Measurements from ENCODE around the gene NCAPD3.
"Not testable (repeated sequence)": the region's sequence is repeated elsewhere in the genome, so short reads cannot be mapped to it uniquely, and the experiment has no call there.

NCAPD3 gene

DNA sequence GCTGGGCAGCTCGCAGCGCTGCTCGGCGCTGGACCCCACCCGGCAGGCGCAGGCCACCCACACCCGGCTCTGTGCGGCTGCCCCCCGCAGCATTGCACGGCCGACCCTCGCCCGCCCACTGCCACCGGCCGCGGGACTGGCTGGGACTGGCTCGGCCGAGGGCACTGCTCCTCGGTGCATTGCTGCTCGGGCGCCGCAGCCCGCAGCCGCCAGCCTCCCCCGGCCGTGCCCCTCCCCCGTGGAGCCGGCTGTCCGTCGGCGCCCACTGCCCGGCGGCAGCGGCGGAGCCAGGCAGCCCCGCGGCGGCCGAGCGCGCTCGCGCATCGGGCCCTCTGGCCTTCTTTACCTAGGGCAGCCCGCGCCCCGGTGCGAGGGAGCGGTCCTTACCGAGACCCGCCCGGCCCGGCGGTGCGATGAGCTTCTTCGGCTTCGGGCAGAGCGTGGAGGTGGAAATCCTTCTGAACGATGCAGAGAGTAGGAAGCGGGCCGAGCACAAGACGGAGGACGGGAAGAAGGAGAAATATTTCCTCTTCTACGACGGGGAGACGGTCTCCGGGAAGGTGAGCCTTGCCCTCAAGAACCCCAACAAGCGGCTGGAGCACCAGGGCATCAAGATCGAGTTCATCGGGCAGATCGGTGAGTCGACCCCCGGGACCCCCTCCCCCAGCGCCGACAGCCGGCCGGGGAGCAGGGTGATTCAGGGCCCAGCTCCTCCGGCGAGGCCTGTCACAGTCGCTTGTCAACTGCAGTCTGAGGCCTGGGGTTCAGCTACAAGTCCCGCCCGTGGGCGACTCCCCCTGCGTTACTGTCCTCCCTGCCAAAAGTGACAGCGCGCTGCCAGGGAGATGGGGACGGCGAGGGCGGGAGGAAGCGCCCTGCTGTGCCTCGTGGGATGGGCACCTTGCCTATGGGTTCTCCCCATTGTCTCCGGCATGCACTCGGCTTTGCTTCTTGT, 1.2 kb upstream of the NCAPD3 start:
- DNase-seq = peak in 1 of 2 experiments; percentile 44

DNA sequence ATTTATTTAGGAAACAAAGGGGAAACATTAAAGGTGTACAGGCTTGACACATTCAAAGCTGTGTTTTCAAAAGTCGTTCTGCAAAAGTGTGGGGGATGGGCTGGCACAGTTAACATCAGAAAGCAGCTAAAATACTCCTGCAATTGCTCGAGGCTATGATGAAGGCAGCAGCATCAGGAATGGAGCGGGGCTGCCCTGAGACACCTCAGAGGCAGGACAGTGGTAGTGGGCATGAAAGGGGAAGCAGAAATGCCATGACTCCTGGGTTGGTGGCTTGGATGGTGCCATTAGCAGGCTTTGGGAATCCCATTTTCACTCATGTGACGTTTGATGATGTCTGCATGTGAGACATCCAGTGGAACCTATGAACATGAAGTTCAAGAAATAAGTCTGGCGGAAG, 646 bp downstream of the NCAPD3 start:
- no peak for DNase-seq

DNA sequence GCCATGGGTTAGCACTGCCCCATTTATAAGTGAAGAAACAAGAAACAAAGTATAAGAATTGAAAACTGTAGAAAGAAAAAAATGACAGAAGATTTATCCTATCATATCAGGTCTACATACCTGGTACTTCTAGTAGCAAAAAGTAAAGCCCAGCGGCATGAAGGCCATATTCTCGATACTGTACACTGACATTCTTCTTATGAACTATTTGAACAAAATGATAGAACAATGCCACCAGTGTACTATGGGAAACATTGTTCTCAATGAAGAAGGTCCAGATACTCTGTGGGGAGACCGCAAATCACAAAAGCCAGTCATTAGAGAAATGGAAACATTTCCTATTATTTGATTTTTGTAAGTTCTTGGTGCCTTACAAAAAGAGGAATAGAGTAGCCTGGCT, 7.0 kb downstream of the NCAPD3 start:
- no peak for DNase-seq

DNA sequence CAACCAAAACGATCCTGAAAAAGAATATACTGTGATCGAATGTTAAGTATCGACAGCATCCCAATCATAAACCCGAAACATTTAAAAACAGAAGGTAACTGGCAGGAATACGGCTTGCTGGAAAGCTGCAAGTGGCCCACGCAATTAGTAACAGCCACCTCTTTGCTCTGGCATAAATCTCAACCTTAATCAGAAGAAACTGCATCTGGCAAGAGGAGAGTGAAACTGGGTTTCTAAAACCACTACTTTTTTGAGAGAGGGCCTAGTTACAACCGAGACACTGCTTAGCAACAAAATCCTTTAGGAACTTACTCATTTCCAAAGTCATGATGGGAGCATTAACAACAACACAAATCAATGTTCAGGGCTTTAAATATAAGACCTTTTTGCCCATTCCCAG, 7.9 kb downstream of the NCAPD3 start:
- no peak for DNase-seq

DNA sequence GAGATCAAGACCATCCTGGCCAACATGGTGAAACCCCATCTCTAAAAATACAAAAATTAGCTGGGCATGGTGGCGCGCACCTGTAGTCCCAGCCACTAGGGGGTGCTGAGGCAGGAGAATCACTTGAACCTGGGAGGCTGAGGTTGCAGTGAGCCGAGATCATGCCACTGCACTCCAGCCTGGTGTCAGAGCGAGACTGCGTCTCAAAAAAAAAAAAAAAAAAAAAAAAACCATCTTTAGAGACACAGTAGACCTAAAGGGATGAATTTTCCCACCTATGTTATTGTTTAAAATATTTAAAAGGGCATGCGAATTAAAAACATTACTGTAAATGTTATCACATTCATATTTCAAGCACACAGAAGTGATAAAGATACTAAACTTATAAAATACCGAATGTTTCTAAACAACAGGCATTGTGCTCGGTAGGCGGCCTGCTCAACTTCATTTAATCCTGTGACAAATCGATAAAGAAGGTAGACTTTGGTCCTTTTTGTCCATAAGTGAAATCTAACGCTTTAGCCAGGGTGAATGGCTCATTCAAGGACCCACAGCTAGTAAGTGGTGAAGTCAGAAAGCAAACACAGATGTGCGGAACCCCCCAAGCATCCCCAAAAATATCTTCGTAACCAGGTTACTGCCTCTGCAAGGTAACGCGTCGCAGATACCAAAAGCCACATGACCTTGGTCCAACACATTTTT, 16.1 kb downstream of the NCAPD3 start:
- DNase-seq = peak in 1 of 2 experiments; percentile 39

DNA sequence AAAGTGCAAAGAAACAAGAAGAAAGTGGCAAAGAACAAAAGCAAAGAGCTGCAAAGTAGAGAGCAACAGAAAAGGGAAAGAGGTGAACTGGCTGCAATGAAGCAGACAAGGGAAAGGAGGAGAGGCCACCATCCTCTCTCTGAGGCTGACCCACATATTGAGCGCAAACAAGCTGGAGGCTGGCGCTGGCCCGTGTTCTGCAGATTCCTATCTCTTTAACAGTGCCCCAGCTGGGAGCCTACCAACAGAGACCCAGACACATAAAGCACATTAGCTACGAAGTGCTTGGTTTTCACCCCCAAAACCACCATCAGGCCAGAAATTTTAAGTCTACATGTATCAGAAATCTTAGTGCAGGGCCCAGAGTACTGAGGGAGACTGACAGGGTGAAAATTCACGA, 17.6 kb downstream of the NCAPD3 start:
- no peak for DNase-seq

DNA sequence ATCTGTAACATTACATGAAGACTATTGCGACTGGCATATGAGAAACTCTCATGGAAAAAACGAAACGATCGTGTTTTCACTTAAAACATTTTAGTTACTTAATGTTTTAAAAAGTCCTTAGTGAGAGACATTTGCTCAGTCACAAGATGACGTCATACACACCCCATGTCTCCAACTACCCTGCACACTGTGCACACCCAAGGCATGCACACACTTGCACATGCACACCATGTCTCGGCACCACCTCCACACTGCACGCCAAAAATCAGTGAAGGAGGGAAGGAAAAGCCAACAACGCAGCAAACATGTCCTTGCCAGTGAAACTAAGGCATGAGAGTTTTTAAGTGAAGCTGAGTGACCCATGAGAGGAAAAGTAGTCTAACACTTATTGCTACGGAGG, 18.0 kb downstream of the NCAPD3 start:
- no peak for DNase-seq

DNA sequence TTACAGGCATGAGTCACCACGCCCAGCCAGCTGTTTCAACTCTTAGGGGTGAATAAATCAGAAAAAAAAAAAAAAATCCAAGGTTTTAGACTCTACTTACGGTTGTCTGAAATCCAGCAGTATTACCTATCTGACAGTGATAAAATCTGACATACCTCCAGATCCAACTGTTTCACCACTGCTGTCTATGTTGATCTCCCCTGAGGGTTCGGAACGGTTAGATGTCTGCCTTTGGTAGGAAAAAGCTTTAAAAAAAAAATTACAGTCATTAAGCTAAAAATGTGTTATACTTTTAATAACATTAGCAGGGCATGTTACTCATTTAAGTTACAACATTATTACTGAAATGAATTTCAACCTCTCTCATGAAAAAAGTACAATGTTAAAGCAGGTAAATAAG, 21.1 kb downstream of the NCAPD3 start:
- DNase-seq = no peak

DNA sequence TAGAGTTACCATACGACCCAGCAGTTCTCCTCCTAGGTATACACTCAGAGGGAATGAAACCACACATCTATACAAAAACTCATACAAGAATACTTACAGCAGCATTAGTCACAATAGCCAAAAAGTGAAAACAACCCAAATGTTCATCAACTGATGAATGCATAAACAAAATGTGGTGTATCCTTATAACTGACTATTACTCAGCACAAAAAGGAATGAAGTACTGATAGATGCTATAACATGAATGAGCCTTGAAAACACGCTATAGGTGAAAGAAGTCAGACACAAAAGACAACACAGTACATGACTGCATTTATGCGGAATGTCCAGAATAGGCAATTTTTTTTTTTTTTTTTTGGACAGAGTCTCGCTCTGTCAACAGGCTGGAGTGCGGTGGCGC, 23.1 kb downstream of the NCAPD3 start:
- DNase-seq = no peak

DNA sequence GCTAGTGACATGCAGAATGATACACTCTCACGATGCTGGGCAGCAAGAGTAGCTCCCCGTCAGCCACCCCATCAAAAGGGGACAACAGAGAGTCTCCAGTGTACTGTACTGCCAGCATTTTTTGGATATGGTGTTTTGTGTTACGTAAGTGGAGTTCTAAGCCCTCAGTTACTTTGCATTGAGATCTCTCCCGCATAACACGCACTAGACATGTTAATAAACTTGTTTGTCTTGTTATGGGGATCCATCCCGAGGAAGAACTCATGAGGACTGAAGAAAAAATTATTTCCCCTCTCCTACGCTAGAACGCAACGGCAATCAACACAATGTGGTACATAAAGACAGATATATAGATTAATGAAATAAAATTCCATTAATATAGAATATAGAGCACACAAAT, 24.2 kb downstream of the NCAPD3 start:
- DNase-seq = no peak

DNA sequence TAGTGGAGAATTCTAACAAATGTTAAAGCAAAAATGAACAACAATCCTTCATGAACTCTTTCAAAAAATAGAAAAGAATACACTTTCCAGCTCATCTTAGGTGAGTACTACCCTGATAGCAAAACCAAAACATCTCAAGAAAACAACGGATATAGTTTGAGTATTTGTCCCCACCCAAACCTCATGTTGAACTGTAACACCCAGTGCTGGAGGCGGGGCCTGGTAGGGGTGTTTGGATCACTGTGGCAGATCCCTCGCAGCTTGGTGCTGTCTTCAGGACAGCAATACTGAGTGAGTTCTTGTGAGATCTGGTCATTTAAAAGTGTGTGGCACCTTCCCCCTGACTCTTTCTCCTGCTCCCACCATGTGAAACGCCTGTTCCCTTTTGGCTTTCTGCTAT, 27.0 kb downstream of the NCAPD3 start:
- DNase-seq = no peak

DNA sequence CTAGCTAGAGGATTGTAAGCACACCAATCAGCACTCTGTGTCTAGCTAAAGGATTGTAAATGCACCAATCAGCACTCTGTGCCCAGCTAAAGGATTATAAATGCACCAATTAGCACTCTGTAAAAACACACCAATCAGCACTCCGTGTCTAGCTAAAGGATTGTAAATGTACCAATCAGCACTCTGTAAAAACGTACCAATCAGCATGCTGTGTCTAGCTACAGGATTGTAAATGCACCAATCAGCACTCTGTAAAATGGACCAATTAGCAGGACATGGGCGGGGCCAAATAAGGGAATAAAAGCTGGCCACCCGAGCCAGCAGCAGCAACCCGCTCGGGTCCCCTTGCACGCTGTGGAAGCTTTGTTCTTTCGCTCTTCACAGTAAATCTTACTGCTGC, 35.7 kb downstream of the NCAPD3 start:
- not testable (repeated sequence) for DNase-seq

DNA sequence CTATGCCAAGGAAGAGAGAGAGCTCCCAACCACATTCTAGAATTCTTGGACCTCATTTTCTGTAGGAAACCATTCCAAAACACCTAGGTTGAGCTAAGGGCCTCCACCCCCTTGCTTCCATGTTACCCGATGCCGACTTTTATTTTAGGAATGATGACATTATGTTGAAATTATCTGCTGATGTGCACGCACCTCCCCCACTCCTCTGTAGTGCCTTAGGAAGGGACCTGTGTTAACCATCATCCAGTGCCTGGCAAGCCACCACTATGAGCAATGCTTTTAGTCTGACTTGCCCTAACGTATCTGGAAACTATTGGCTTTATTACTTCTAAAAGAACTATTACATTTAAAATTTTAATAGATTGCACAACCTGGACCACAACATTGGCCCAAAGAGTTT, 42.1 kb downstream of the NCAPD3 start:
- DNase-seq = no peak

DNA sequence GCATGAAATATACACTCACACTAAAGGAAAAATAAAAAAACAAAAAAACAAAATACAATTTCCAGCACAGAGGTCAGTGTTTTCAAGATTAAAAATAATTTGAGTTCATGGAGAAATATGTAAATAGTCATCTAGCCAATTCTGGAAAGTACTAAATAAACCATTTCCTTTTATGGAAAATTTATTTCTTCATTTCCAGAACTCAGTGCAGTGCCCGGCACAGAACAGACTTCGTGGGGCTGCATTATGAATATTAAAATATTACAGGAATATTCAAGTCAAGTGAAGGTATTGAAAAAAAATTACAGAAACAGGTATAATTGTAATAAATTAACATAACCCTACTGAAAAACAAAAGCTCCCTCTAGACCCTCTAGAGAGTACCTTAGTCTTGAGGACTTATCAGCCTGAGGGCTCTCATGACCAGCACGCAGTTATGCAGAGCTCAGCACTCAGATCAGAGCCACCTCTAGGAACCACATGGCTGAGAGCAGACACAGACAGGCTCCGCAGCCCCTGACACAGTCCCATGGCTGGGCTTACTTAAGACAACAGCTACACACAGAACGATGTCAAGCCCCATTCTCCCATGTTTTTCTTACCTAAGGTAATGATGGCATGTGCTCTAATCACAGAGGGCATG, 45.6 kb downstream of the NCAPD3 start:
- DNase-seq = no peak

DNA sequence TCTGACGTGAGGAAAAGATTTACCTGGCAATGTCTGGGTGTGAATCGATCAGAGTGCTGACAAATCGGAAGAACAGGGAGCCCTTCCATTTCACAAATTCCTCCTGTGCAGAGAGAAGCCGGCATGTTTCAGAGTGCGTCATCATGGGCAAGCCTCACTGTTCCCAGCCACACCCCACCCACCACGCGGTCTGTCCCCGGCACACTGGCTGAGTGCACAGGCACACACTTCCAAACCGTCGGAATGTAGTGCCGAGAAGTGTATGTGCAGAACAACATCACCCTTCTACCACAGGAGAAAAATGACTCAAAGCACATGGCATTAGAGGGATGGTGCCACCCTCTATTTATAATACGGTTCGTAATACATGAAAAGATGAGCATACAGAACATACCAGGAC, 47.5 kb downstream of the NCAPD3 start:
- no peak for DNase-seq

DNA sequence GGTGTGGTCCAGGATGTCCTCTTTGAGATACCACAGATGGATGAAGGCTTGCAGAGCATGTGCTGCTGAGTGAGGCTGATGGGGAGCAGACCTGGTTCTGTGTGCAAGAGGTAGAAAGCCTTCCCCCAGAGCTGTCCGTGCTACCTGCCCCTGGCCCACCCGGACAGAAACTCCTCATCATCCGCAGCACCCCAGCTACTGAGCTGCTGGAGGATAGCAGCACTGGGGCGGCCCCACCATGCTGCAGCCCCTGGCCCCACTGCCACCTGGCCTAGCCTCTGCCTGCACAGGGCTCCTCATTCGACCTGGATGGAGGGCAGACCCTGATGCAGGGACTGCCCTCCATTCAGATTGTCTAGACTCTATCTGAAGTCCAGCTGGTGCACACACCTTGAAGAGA, 50.5 kb downstream of the NCAPD3 start:
- no peak for DNase-seq

DNA sequence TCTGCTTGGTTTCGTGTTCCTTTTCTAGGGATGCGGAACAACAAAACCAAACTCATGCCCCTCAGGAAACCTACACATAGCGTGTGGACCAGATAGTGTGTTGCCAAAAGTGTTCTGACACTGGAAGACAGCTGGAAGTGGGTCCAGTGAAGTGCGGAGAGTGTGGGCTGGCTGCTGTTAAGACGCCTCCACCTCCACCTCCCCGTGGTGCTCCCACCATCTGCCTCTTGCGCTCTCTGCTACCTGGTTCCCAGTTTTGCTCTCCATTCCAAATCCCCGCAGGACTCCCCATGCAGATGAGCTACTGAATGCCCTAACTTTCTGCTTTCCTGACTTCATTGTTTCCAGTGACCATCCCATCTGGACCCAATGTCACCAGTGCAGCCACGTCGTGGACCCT, 51.8 kb downstream of the NCAPD3 start:
- DNase-seq = no peak

DNA sequence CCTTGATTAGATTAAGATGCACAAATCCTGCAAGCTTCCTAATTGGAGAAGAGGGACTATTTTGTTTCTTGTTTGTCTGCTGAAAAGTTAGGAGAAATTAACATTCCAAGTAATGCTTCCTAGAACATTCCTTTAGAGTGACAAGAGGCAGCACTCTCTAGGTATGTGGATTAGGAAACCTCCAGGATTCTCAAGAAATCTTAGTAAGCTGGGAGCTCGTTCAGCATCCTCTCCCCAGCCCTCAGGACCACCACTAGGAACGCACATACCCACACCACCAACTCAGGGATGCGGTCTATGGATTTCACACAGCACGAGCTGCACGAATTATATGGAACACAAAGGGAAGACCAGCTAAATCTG, 52.9 kb downstream of the NCAPD3 start:
- DNase-seq = no peak

DNA sequence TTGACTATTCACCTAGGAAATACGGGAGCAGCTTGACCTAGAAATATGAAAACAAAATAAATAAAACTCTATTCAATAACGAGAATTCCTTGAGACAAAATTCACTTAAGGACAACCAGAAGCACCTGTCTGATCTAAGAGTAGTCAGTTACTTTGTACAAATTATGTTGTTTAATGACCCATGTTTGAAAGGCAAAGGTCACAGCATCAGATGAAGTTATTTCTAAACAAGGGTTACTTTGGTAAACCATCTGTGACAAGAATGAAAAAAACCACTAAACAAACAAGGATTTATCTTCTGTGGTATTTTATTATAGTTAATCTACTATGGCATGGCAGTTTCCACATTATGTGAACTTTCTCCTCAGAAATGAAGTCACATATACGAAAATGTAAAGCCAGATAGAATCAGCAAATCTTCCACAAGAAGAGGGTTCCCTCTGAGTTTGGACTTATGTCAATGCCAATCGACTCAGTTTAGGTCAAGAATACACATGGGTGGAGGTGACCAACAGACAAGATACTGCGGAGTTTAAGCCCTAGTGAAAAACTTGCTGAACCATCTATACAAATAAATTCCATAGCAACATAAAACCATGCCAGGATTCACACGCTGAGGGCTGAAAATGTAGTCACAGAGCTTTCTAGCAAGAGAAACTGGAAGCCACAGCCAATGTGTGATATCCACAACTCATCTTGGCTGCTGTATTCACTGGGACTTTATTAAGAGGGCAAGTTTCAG, 53.4 kb downstream of the NCAPD3 start:
- DNase-seq = no peak

DNA sequence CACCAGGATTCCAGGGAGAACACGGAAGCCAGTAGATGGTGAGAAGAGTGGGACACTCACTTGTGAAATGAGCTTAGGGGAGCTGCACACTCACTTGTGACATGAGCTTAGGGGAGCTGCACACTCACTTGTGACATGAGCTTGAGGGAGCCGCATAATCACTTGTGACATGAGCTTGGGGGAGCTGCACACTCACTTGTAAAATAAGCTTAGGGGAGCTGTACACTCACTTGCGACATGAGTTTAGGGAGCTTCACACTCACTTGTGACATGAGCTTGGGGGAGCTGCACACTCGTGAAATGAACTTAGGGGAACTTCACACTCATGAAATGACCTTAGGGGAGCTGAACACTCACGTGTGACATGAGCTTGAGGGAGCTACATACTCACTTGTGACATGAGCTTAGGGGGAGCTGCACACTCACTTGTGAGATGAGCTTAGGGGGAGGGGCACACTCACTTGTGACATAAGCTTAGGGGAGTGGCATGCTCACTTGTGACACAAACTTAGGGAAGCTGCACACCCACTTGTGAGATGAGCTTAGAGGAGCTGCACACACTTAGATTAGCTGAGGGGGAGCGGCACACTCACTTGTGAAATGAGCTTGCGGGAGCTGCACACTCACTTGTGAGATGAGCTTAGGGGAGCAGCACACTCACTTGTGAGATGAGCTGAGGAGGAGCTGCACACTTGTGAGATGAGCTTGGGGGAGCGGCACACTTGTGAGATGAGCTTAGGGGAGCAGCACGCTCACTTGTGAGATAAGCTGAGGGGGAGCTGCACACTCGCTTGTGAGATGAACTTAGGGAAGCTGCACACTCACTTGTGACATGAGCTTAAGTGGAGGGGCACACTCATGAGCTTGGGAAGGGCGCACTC, 59.0 kb downstream of the NCAPD3 start:
- no peak for DNase-seq

DNA sequence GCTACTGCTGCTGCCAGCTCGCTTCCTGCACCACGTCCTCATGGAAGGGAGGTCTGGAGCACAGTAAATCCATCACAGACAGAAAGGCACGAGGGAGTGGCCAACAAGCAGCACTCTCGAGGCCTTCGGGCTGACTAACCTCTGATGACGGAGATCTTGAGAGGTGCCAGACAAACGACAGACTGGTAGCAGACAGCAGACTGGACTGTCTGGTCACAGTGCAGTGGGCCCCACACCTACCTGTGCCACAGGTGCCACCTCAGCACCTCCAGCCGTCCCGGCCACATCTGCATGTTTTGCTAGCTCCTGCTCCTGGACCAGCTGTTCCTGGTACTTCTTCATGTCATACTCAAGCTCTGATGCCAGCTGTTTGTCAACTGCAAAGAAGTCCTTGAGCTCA, 64.1 kb downstream of the NCAPD3 start:
- DNase-seq = no peak

DNA sequence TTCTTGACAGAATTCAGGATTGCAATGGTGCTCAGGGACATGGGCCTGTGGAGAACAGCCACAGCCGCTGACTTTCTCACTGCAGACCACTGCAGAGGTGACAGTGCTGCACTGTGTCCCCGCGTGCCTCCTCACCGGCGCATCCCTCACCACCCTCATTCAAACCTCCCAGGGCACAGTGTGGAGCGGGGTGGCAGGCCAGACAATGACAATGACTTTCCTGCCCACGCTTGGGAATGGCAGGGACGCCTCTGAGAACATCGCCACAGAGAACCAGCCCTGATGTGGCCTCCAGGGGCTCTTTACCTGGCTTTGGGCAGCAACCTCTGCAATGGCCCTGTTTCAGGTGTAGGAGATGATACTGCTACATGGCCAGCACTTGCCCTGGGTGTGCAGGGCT, 65.7 kb downstream of the NCAPD3 start:
- DNase-seq = no peak
